Ishikawa (cell line): ENCODE results near the gene EIF4E1B.

Source experiments
- CEBPB ChIP-seq: IDR thresholded peaks from 2 replicates; pipeline ENCODE4 v1.6.1; 2012
- EP300 ChIP-seq: IDR thresholded peaks from 2 replicates; pipeline ENCODE4 v1.6.1; 2012; ENCODE audit warnings: borderline replicate concordance
- RAD21 ChIP-seq: IDR thresholded peaks from 2 replicates; pipeline ENCODE4 v1.6.1; 2012; ENCODE audit warnings: low read depth
- TAF1 ChIP-seq: IDR thresholded peaks from 2 replicates; pipeline ENCODE4 v1.6.1; 2012; ENCODE audit warnings: low read depth, mild to moderate bottlenecking
- TCF12 ChIP-seq: IDR thresholded peaks from 2 replicates; pipeline ENCODE4 v1.6.1; 2012; ENCODE audit warnings: low read depth
- TF ChIP-seq, protein P1 (sequence below): IDR thresholded peaks from 2 replicates; pipeline ENCODE4 v1.6.1; 2012
- TF ChIP-seq, protein P2 (sequence below): IDR thresholded peaks from 2 replicates; pipeline ENCODE4 v1.6.1; 2012; ENCODE audit warnings: low read depth, mild to moderate bottlenecking

- TF ChIP-seq TAF1 (no peak), TCF12 (no peak), EP300 (no peak), RAD21 (no peak), CEBPB (no peak)
- TF ChIP-seq, protein P1, sequence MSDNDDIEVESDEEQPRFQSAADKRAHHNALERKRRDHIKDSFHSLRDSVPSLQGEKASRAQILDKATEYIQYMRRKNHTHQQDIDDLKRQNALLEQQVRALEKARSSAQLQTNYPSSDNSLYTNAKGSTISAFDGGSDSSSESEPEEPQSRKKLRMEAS, result no peak
- TF ChIP-seq, protein P2, sequence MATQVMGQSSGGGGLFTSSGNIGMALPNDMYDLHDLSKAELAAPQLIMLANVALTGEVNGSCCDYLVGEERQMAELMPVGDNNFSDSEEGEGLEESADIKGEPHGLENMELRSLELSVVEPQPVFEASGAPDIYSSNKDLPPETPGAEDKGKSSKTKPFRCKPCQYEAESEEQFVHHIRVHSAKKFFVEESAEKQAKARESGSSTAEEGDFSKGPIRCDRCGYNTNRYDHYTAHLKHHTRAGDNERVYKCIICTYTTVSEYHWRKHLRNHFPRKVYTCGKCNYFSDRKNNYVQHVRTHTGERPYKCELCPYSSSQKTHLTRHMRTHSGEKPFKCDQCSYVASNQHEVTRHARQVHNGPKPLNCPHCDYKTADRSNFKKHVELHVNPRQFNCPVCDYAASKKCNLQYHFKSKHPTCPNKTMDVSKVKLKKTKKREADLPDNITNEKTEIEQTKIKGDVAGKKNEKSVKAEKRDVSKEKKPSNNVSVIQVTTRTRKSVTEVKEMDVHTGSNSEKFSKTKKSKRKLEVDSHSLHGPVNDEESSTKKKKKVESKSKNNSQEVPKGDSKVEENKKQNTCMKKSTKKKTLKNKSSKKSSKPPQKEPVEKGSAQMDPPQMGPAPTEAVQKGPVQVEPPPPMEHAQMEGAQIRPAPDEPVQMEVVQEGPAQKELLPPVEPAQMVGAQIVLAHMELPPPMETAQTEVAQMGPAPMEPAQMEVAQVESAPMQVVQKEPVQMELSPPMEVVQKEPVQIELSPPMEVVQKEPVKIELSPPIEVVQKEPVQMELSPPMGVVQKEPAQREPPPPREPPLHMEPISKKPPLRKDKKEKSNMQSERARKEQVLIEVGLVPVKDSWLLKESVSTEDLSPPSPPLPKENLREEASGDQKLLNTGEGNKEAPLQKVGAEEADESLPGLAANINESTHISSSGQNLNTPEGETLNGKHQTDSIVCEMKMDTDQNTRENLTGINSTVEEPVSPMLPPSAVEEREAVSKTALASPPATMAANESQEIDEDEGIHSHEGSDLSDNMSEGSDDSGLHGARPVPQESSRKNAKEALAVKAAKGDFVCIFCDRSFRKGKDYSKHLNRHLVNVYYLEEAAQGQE, result no peak
Measured at GRCh38 chr5:176590035-176590717, 40.3 kb upstream of the EIF4E1B start.
